ENCODE results near the gene DCTD.
A peak's percentile ranks its signal among the peaks of the same experiment; 100 is the strongest.
"Not testable (repeated sequence)": the region's sequence is repeated elsewhere in the genome, so short reads cannot be mapped to it uniquely, and the experiment has no call there.

DCTD gene

DNA sequence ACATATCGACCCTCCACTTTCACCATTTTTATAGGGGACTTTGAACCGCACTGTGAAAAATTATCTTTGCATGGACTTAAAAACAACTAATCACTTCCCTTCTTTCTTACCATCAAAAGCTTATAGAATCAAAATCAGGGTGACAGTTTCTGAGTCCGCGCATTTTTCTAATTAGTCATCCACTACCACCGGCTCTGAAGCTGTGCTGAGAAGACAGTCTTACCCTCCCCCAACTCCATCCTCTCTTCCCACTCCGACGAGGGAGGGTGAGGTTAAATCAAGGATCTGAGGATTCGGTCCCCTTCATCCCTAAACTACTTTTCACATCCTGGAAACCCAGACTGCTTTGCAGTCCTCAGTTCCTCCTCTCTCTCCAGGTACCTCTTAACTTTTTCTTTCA lies 4.2 kb downstream of the DCTD start:
- no peaks in the 10 kb centered on the region for H3K27me3 Mint-ChIP-seq
- DNase-seq (ENCODE audit: low spot score in 2 of 2) (no peak), ATAC-seq (ENCODE audit: low read depth) (no peak)
- no peak overlapping the region for H3K4me3 Mint-ChIP-seq
- peaks cover 20% of the 10 kb centered on the region for H3K4me1 Mint-ChIP-seq
- peaks cover 35% of the 10 kb centered on the region for H3K36me3 Mint-ChIP-seq
- H3K9me3 Mint-ChIP-seq, result peaks cover 3% of the 10 kb centered on the region
- H3K27ac Mint-ChIP-seq, result no peak overlapping the region

DNA sequence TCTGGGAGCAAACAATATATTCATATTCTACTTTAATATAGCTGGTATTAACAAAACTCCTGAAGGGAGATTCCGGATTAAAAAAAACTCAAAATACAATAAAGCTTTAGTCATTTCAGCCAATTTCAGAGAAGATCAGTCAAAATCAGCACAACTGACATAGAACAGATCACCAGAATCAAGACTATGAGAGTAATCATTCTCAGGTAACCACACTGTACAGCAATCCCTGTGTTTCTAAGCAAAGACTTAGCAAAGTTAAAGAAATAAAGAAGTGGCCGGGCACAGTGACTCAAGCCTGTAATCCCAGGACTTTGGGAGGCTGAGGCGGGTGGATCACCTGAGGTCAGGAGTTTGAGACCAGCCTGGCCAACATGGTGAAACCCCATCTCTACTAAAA lies 9.1 kb downstream of the DCTD start:
- Mint-ChIP-seq H3K36me3 (peaks cover 59% of the 10 kb centered on the region), H3K27me3 (no peaks in the 10 kb centered on the region), H3K9me3 (peaks cover 3% of the 10 kb centered on the region), H3K27ac (no peak overlapping the region), H3K4me1 (peaks cover 21% of the 10 kb centered on the region), H3K4me3 (no peak overlapping the region)
- DNase-seq (ENCODE audit: low spot score in 2 of 2) (no peak), ATAC-seq (ENCODE audit: low read depth) (no peak)

DNA sequence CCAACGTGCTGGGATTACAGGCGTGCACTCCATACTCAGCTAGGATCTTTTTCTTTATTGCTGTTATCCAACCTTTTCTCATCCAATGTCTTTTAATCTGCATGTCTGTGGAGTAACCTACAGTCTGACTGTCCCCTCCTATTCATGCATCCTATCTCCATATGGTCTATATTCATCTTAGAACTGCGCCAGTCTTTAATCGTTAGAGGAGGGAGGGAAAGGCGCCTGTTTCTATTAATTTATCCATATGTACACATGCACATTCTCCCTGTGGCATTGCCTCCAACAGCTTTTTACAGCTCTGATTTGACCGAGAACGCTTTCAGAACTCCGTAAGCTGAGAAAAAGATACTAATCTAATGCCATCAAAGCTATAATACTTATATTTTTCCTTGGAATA lies 9.8 kb downstream of the DCTD start:
- peaks cover 3% of the 10 kb centered on the region for H3K9me3 Mint-ChIP-seq
- no peak overlapping the region for H3K4me3 Mint-ChIP-seq
- DNase-seq (ENCODE audit: low spot score in 2 of 2) (no peak), ATAC-seq (ENCODE audit: low read depth) (no peak)
- peaks cover 16% of the 10 kb centered on the region for H3K4me1 Mint-ChIP-seq
- no peaks in the 10 kb centered on the region for H3K27me3 Mint-ChIP-seq
- H3K27ac Mint-ChIP-seq, result no peak overlapping the region
- peaks cover 56% of the 10 kb centered on the region for H3K36me3 Mint-ChIP-seq

DNA sequence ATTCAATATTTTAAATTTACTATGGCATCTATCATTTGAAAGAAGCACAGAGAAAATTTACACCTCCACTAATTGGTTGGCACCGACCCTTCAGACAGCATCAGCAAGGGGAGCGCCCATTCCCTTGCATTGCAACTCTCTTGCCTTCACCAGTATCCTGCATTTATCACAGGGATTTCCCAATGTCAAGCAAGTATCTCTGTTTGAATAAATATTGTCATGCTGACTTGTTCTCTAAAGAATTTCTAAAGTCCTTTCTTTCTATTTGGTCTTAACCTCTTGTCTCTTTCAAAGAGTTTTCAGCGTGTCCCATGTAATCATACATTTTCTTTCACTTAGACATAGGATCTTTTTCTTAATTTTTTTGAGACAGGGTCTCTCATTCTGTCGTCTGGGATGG lies 10.4 kb downstream of the DCTD start:
- H3K27ac Mint-ChIP-seq, result no peak overlapping the region
- ATAC-seq (ENCODE audit: low read depth) (no peak), DNase-seq (ENCODE audit: low spot score in 2 of 2) (no peak)
- peaks cover 57% of the 10 kb centered on the region for H3K36me3 Mint-ChIP-seq
- H3K27me3 Mint-ChIP-seq, result no peaks in the 10 kb centered on the region
- peaks cover 13% of the 10 kb centered on the region for H3K4me1 Mint-ChIP-seq
- peaks cover 3% of the 10 kb centered on the region for H3K9me3 Mint-ChIP-seq
- no peak overlapping the region for H3K4me3 Mint-ChIP-seq

DNA sequence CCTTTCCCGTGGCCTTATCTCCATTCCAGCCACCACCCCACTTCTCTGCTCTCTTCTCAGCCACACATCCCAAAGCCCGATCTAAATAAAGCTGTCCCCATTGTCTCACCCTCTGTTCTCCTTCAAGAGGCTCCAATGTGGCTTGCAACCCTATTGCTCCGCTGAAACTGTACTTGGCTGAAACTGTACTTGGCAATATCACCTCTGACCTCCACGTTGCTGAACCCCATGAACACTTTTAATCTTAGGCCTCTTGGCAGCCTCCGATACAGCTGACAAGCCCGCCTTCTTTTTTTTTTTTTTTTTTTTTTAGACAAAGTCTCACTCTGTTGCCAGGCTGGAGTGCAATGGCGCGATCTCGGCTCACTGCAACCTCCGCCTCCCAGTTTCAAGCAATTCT lies 12.1 kb downstream of the DCTD start:
- H3K36me3 Mint-ChIP-seq, result peaks cover 49% of the 10 kb centered on the region

DNA sequence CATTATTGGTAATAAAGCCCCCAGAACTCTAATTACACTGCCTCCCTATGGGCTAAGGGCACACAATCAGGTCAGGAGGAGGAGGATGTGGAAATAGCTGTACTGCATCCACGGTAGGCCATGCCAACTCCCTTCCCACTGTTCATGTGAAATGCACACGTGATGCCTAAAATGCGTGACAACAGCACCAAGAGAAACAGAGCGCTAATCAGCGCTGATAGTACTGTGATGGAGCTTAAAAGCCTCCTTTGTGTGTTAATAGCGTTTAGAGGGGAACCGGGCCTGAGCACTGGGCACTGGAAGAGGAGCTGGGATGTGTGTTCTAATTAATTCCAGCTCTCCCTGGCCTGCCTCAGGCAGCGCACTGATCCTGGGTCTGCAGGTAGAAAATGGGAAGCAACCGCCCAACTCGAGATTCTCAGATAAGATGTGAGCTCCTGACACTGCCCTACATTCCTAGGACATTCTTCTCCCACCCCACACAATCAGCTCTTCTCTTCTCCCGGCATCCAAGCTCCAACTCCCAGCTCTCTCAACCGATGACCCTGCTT lies 12.9 kb downstream of the DCTD start:
- Mint-ChIP-seq H3K27me3 (no peaks in the 10 kb centered on the region), H3K27ac (no peak overlapping the region), H3K4me3 (no peak overlapping the region), H3K9me3 (no peaks in the 10 kb centered on the region), H3K36me3 (peaks cover 47% of the 10 kb centered on the region), H3K4me1 (peaks cover 11% of the 10 kb centered on the region)
- DNase-seq (ENCODE audit: low spot score in 2 of 2) (no peak), ATAC-seq (ENCODE audit: low read depth) (no peak)

More for the DNA sequence above, 12.1 kb downstream of the DCTD start:
- ATAC-seq (ENCODE audit: low read depth), result no peak
- Mint-ChIP-seq H3K9me3 (no peaks in the 10 kb centered on the region), H3K4me1 (peaks cover 13% of the 10 kb centered on the region), H3K4me3 (no peak overlapping the region), H3K27me3 (no peaks in the 10 kb centered on the region), H3K27ac (no peak overlapping the region)
- DNase-seq (ENCODE audit: low spot score in 2 of 2), result no peak

DNA sequence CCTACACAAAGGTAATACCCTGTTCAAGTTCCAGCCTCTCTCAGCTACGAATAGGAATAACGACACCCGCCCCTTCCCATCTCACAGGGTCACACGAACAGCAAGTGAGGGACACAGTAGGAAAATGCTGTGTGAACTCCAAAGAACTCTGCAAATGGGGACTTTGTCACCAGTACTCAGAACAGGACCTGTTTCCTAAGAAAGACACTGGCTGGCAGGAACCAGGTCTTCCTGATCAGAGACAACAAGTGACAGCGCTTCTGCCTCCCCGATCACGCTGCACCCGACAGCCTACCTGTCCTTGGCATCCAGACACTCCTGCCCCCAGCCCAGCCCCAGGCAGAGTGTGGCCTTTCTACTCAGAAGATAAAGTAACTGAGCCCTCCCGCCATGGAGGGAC lies 14.2 kb downstream of the DCTD start:
- no peak for ATAC-seq (ENCODE audit: low read depth)

DNA sequence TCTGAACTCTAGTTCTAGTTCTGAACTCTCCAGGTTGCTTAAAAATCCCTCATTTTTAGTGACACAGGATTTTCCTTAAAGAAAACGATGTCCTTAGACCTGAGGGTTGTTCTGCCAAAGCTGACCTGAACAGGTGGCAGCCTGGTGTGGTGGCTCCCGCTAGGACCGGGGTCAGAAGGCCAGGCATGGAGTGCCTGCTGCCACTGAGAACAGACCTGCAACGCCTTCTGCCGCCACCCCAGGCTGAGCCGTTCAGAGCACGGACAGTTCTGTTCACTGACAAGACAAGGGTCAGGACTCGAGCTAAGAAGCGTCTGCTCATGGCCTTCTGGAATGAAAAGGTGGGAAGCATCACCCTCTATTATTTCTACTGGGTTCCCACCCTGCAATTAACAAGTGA lies 15.8 kb downstream of the DCTD start:
- peaks cover 12% of the 10 kb centered on the region for H3K4me1 Mint-ChIP-seq
- H3K27me3 Mint-ChIP-seq, result no peaks in the 10 kb centered on the region
- DNase-seq (ENCODE audit: low spot score in 2 of 2), result no peak
- no peaks in the 10 kb centered on the region for H3K9me3 Mint-ChIP-seq
- ATAC-seq (ENCODE audit: low read depth), result no peak
- no peak overlapping the region for H3K27ac Mint-ChIP-seq
- H3K4me3 Mint-ChIP-seq, result no peak overlapping the region
- peaks cover 53% of the 10 kb centered on the region for H3K36me3 Mint-ChIP-seq

More for the DNA sequence above, 14.2 kb downstream of the DCTD start:
- Mint-ChIP-seq H3K27ac (no peak overlapping the region), H3K9me3 (no peaks in the 10 kb centered on the region), H3K27me3 (no peaks in the 10 kb centered on the region), H3K4me3 (no peak overlapping the region), H3K36me3 (peaks cover 55% of the 10 kb centered on the region), H3K4me1 (peaks cover 14% of the 10 kb centered on the region)
- no peak for DNase-seq (ENCODE audit: low spot score in 2 of 2)

DNA sequence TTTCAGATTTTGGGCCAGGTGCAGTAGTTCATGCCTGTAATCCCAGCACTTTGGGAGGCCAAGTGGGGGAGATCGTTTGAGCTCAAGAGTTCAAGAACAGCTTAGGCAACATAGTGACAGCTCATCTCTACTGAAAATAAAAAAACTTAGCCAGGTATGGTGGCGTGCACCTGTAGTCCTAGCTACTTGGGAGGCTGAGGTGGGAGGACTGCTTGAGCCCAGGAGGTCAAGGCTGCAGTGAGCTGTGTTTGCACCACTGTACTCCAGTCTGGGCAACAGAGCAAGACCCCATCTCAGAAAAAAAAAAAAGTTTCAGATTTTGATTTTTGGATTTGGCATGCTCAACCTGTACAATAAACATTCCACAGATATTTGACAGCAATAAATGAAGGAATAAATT lies 17.2 kb downstream of the DCTD start:
- not testable (repeated sequence) for ATAC-seq (ENCODE audit: low read depth); H3K9me3 Mint-ChIP-seq; H3K4me1 Mint-ChIP-seq; H3K27ac Mint-ChIP-seq; H3K27me3 Mint-ChIP-seq; DNase-seq (ENCODE audit: low spot score in 2 of 2); H3K4me3 Mint-ChIP-seq
- peaks cover 54% of the 10 kb centered on the region for H3K36me3 Mint-ChIP-seq

DNA sequence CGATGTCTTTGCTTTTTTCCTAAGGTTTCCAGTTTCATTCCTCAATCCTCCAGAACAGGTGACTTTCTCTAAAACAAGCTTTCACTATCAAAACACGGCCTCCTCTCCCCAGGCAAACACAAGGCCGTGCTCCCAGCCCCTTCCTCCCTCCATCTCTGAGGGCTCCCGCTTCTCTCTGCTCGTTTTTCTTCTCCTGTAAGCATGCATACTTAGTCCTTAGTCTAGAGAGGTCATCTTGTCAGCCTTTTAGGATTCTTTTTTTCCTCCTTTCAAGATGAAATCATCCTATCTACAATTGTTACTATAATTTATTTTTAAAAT lies 18.7 kb downstream of the DCTD start:
- peaks cover 53% of the 10 kb centered on the region for H3K36me3 Mint-ChIP-seq
- DNase-seq (ENCODE audit: low spot score in 2 of 2), result no peak

DNA sequence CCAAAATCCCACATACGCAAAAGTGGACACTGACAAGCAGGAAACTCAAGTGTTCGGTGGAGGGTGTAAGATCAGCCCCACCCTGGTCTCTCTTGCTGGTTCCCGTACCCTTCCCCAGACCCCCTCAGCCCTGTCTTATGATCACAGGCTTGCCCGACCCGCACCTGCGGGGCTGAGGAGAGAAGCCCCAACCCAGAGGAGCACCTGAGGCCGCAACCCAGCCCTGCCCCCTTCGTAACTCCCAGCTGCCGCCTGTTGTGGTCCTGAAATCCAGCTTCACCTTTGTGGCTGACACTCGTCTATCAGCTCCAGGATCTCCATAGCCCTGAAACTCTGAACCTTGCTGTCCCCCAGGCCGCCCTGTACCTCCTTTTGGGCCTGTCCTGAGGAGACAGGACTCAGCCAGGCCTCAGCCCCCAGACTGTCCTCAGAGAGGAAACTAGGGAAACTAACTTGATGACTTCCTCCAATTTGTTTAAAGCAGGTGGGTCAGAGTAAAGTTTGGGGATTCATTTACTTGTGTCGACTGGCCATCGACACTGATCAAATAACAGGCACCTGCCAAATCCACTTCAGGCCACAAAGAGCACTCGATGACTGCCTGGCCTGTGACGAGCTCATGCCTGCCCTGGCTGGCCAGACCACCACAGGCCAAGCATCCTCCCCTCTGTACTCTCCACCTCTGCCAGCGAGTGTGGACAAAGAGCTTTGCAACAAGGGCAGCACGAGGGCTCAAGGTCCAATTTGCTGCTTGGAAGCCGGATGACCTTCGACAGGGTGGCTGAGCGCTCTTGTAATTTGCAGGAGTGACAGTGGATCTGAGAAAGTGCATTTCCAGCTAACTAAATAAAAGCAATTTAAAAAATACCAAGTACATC lies 19.3 kb downstream of the DCTD start:
- H3K27me3 Mint-ChIP-seq, result no peaks in the 10 kb centered on the region
- peaks cover 53% of the 10 kb centered on the region for H3K36me3 Mint-ChIP-seq
- ATAC-seq (ENCODE audit: low read depth), result no peak
- H3K27ac Mint-ChIP-seq, result peak overlapping the region; percentile 47
- H3K9me3 Mint-ChIP-seq, result no peaks in the 10 kb centered on the region
- no peak overlapping the region for H3K4me3 Mint-ChIP-seq
- DNase-seq (ENCODE audit: low spot score in 2 of 2), result no peak
- peaks cover 3% of the 10 kb centered on the region for H3K4me1 Mint-ChIP-seq

More for the DNA sequence above, 18.7 kb downstream of the DCTD start:
- no peaks in the 10 kb centered on the region for H3K9me3 Mint-ChIP-seq
- H3K4me1 Mint-ChIP-seq, result peaks cover 3% of the 10 kb centered on the region
- H3K4me3 Mint-ChIP-seq, result no peak overlapping the region
- H3K27ac Mint-ChIP-seq, result no peak overlapping the region
- H3K27me3 Mint-ChIP-seq, result no peaks in the 10 kb centered on the region
- ATAC-seq (ENCODE audit: low read depth), result no peak

DNA sequence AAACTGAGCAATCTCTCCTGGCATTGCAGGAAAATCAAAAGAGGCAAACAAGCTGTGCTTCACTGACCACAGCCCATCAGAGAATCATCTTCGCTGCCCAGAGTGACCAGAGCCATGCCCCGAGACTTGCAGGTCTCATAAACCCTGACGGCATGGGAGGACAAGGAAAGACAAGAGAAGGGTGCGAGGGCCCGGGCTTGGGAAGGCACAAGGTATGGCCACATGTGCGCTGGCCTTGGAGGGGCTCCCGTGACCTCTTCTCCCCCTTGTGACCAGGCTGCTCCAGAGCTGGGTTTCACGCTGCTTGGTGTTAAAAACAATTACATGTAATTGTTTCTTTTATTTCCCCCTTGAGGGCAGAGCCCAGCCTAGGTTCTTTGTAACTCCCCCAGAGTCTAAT lies 20.8 kb downstream of the DCTD start:
- Mint-ChIP-seq H3K9me3 (no peaks in the 10 kb centered on the region), H3K27me3 (no peaks in the 10 kb centered on the region), H3K4me3 (no peak overlapping the region), H3K27ac (no peak overlapping the region), H3K36me3 (peaks cover 52% of the 10 kb centered on the region), H3K4me1 (peaks cover 3% of the 10 kb centered on the region)
- no peak for DNase-seq (ENCODE audit: low spot score in 2 of 2)
- ATAC-seq (ENCODE audit: low read depth), result no peak

DNA sequence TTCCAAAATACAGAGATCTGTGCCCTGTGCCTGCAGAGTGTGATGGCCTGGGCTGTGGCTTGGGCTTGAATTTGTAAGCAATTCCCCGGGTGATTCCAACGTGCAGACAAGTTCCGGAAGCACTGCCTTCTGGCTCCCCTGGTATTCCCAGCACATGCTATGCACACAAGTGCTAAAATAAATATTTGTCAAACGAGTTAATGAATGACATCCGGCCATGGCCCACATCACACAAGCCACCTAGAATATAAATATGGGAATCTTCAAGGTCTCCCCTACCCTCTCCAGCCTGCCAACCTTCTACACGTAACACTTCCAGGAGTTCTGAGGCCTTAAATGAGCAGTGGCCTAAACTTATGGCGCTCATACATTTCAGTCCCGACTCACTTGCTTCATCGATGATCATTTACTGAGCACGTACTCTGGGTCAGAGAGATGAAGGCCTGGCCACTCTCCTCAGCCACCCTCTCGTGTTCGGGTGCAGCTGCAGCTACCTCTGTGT lies 21.3 kb downstream of the DCTD start:
- Mint-ChIP-seq H3K4me3 (no peak overlapping the region), H3K27me3 (no peaks in the 10 kb centered on the region), H3K4me1 (peaks cover 3% of the 10 kb centered on the region), H3K9me3 (no peaks in the 10 kb centered on the region), H3K36me3 (peaks cover 55% of the 10 kb centered on the region), H3K27ac (no peak overlapping the region)
- ATAC-seq (ENCODE audit: low read depth) (no peak), DNase-seq (ENCODE audit: low spot score in 2 of 2) (no peak)

DNA sequence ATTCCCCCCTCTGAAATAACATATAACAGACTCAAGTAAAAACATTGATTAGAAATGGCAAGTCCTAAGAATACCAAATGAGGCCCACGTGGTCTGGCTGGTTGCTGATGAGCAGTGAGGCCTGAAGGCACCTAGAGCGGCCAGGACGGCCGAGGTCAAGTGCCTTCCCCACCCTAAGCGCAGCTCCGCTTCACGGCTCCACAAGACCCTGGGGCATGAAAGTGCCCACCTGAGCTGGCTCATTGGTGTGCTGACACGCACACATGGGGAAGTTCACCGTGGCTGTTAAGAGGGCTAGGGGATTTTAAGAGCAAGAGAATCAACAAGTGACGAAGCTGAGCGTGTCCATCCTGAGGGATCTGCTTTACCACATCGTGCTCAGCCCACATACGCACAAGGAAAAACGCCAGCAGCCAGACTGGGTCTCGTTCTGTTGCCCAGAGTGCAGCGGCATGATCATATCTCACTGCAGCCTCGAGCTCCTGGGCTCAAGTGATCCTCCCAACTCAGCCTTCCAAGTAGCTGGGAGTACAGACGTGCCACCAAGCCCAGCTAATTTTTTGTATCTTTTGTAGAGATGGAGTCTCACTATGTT lies 22.4 kb downstream of the DCTD start:
- no peak overlapping the region for H3K4me3 Mint-ChIP-seq
- H3K36me3 Mint-ChIP-seq, result peaks cover 57% of the 10 kb centered on the region
- no peaks in the 10 kb centered on the region for H3K27me3 Mint-ChIP-seq
- no peak for DNase-seq (ENCODE audit: low spot score in 2 of 2)
- peaks cover 3% of the 10 kb centered on the region for H3K4me1 Mint-ChIP-seq
- no peak for ATAC-seq (ENCODE audit: low read depth)
- no peak overlapping the region for H3K27ac Mint-ChIP-seq
- no peaks in the 10 kb centered on the region for H3K9me3 Mint-ChIP-seq
